ENCODE measurements around the gene NPAS3. TPM values are rescaled to one million over a fixed set of nuclear protein-coding genes. Genes with fewer than 3 reads are reported as not detected.

The NPAS3 gene
- total RNA-seq, 1 donor from 2014 or later, result 0.95 TPM

DNA sequence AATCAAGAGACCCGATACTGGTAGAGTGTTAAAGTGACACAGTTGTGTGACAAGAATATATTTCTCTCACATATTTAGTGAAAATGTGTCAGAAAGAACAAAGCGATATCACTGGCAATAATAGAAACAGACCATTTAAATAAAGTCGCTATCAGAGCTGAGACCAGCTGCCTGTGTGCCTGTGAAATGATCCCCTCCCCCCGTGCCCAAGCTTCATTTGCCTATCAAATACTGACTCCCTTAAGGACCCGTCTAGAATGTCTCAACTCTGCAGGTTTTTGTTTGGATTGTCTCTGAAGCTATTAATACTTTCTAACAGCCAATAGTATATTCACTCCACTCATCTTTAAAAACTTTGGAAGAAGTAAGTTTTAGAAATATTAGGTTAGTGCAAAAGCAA, 913.3 kb downstream of the NPAS3 start:
- intact Hi-C loops (cut with DNase I), result no loop called here
- Histone ChIP-seq H3K27me3 (ENCODE audit: low read depth) (no peaks in the 10 kb centered on the region), H3K27ac (no peak overlapping the region), H3K4me3 (no peak overlapping the region), H3K9me3 (no peaks in the 10 kb centered on the region), H3K36me3 (no peaks in the 10 kb centered on the region), H3K4me1 (no peaks in the 10 kb centered on the region)
- DNase-seq (no peak), ATAC-seq (no peak)
- TF ChIP-seq, protein P1, sequence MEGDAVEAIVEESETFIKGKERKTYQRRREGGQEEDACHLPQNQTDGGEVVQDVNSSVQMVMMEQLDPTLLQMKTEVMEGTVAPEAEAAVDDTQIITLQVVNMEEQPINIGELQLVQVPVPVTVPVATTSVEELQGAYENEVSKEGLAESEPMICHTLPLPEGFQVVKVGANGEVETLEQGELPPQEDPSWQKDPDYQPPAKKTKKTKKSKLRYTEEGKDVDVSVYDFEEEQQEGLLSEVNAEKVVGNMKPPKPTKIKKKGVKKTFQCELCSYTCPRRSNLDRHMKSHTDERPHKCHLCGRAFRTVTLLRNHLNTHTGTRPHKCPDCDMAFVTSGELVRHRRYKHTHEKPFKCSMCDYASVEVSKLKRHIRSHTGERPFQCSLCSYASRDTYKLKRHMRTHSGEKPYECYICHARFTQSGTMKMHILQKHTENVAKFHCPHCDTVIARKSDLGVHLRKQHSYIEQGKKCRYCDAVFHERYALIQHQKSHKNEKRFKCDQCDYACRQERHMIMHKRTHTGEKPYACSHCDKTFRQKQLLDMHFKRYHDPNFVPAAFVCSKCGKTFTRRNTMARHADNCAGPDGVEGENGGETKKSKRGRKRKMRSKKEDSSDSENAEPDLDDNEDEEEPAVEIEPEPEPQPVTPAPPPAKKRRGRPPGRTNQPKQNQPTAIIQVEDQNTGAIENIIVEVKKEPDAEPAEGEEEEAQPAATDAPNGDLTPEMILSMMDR (IDR thresholded peaks at IDR 0.05), result no peak
